Esophagus squamous epithelium (tissue), 5 donors: Measurements from ENCODE around the gene XRCC6. TPM values are rescaled to one million over a fixed set of nuclear protein-coding genes. Genes with fewer than 3 reads are reported as not detected.
"Not testable (repeated sequence)": the region's sequence is repeated elsewhere in the genome, so short reads cannot be mapped to it uniquely, and the experiment has no call there.

Experiments
- DNase-seq: peaks from one replicate; lab custom pipeline; 2025; lab: John Stamatoyannopoulos, UW
- H3K27ac ChIP-seq, 4 donors: fragments of 200-600 bp; sonication (generic); one replicate each; pipeline ENCODE4 v1.5.1; 2016 to 2019; ENCODE audit warnings: mild to moderate bottlenecking in 1 of 4
- H3K27me3 ChIP-seq, 4 donors: fragments of 200-600 bp; sonication (generic); 1 replicate in 3 of 4; 2 replicates in 1 of 4; pipeline versions ENCODE4 v1.5.1 to v1.6.0; 2017 to 2021; ENCODE audit warnings: antibody characterized with exemption in 1 of 4
- H3K36me3 ChIP-seq, 3 donors: fragments of 200-600 bp; sonication (generic); one replicate each; pipeline ENCODE4 v1.5.1; 2016 to 2019
- H3K4me1 ChIP-seq, 3 donors: fragments of 200-600 bp; sonication (generic); one replicate each; pipeline ENCODE4 v1.5.1; 2017 to 2019
- H3K4me3 ChIP-seq, 4 donors: fragments of 200-600 bp; sonication (generic); 1 replicate in 3 of 4; 2 replicates in 1 of 4; pipeline ENCODE4 v1.5.1; 2016 to 2019; ENCODE audit warnings: mild to moderate bottlenecking in 2 of 4, moderate library complexity in 1 of 4
- H3K9me3 ChIP-seq, 3 donors: fragments of 200-600 bp; sonication (generic); one replicate each; pipeline ENCODE4 v1.5.1; 2016 to 2019
- POLR2A ChIP-seq, 4 donors: fragments of 450-650 bp; IDR thresholded peaks; one replicate each; pipeline ENCODE4 v1.6.1; 2017; ENCODE audit warnings: antibody characterized with exemption in 4 of 4, mild to moderate bottlenecking in 4 of 4, moderate library complexity in 3 of 4
- WGBS, 2 donors: methylation state at CpG; one replicate each; pipeline ENCODE4 v1.1.5; 2018; 5-methylcytosine and 5-hydroxymethylcytosine counted together
- intact Hi-C: fragments of 100-400 bp; cut with DNase I; formaldehyde crosslinking; loops from one replicate; pipeline ENCODE4 v1.15.0; 2022
- total RNA-seq, 4 donors: library from RNA; depleted of rRNA; stranded (reverse); fragments of >200 nt; gene quantifications; one replicate each; pipeline ENCODE4 v1.1.0, GENCODE V29; 2016
- TF ChIP-seq, protein P1 (sequence below), 6 experiments: fragments of 450-650 bp in 4 of 6; fragments of 200-600 bp in 2 of 6; sonication (generic) in 2 of 6; IDR thresholded peaks; one replicate each; pipeline ENCODE4 v1.5.1; 2016 to 2019; ENCODE audit warnings: antibody characterized with exemption in 6 of 6, mild to moderate bottlenecking in 4 of 6, moderate library complexity in 4 of 6
- donor health status: DM: yes; HTN: yes; CAD: no.

The XRCC6 gene
- total RNA-seq, 4 donors from 2014 or later, result 161 to 295 (median 222) TPM

GRCh38 chr22:41683616-41684015 lies 62.5 kb downstream of the XRCC6 start:
- TF ChIP-seq, protein P1, sequence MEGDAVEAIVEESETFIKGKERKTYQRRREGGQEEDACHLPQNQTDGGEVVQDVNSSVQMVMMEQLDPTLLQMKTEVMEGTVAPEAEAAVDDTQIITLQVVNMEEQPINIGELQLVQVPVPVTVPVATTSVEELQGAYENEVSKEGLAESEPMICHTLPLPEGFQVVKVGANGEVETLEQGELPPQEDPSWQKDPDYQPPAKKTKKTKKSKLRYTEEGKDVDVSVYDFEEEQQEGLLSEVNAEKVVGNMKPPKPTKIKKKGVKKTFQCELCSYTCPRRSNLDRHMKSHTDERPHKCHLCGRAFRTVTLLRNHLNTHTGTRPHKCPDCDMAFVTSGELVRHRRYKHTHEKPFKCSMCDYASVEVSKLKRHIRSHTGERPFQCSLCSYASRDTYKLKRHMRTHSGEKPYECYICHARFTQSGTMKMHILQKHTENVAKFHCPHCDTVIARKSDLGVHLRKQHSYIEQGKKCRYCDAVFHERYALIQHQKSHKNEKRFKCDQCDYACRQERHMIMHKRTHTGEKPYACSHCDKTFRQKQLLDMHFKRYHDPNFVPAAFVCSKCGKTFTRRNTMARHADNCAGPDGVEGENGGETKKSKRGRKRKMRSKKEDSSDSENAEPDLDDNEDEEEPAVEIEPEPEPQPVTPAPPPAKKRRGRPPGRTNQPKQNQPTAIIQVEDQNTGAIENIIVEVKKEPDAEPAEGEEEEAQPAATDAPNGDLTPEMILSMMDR (IDR thresholded peaks at IDR 0.05), result no peak
- TF ChIP-seq POLR2A (IDR thresholded peaks at IDR 0.05), result no peak
- no peak for DNase-seq
- Histone ChIP-seq H3K27me3 (no peaks in the 10 kb centered on the region), H3K9me3 (no peaks in the 10 kb centered on the region), H3K4me1 (peaks cover 0 to 41% (median 14%) of the 10 kb centered on the region in 3 donors), H3K27ac (no peak overlapping the region), H3K36me3 (peaks cover 0 to 29% (median 7%) of the 10 kb centered on the region in 3 donors), H3K4me3 (no peak overlapping the region)
- intact Hi-C loops, result no loop called here
- 63 to 72% methylated on average over 3 of the region's 3 CpGs for WGBS, 2 donors

GRCh38 chr22:41684194-41684593 lies 63.1 kb downstream of the XRCC6 start:
- H3K4me1 ChIP-seq, result peaks cover 0 to 44% (median 17%) of the 10 kb centered on the region in 3 donors
- H3K9me3 ChIP-seq, result no peaks in the 10 kb centered on the region
- WGBS, 2 donors, result 63 to 84% methylated on average over 4 of the region's 4 CpGs
- TF ChIP-seq POLR2A (IDR thresholded peaks at IDR 0.05), result no peak
- TF ChIP-seq, protein P1 (IDR thresholded peaks at IDR 0.05), result no peak
- H3K27me3 ChIP-seq, result no peaks in the 10 kb centered on the region
- peaks cover 0 to 23% (median 7%) of the 10 kb centered on the region in 3 donors for H3K36me3 ChIP-seq
- no peak overlapping the region for H3K4me3 ChIP-seq
- intact Hi-C loops, result no loop called here
- DNase-seq, result no peak
- no peak overlapping the region for H3K27ac ChIP-seq

DNA sequence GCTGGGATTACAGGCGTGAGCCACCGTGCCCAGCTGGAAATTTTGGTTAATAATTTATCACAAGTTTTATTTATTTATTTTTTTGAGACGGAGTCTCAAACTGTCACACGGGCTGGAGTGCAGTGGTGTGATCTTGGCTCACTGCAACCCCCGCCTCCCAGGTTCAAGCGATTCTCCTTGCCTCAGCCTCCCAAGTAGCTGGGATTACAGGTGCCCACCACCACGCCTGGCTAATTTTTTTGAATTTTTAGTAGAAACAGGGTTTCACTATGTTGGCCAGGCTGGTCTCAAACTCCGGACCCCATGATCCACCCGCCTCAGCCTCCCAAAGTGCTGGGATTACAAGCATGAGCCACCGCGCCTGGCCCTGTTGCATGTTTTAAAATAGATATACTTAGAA lies 65.8 kb downstream of the XRCC6 start:
- 90 to 94% methylated on average over 11 of the region's 11 CpGs for WGBS, 2 donors
- intact Hi-C loops, H3K27me3 ChIP-seq, H3K4me3 ChIP-seq, H3K36me3 ChIP-seq, H3K9me3 ChIP-seq, DNase-seq: not testable (repeated sequence)
- H3K4me1 ChIP-seq, result peaks cover 0 to 40% (median 18%) of the 10 kb centered on the region in 3 donors
- peak overlapping the region in 1 of 4 donors; percentile 92 for H3K27ac ChIP-seq

GRCh38 chr22:41687901-41688364 lies 66.8 kb downstream of the XRCC6 start:
- no peak for TF ChIP-seq POLR2A (IDR thresholded peaks at IDR 0.05)
- TF ChIP-seq, protein P1 (IDR thresholded peaks at IDR 0.05), result no peak
- H3K4me1 ChIP-seq, result peaks cover 0 to 37% (median 18%) of the 10 kb centered on the region in 3 donors
- H3K9me3 ChIP-seq, result no peaks in the 10 kb centered on the region
- peak overlapping the region; percentile 72 to 92 (median 74) for H3K4me3 ChIP-seq
- DNase-seq, result no peak
- H3K36me3 ChIP-seq, result peaks cover 0 to 1% (median 0%) of the 10 kb centered on the region in 3 donors
- peak overlapping the region; percentile 92 to 99 (median 96) for H3K27ac ChIP-seq
- H3K27me3 ChIP-seq, result no peaks in the 10 kb centered on the region
- intact Hi-C loops, result no loop called here
- WGBS, 2 donors, result 0% methylated on average over 10 to 17 of the region's 20 CpGs

GRCh38 chr22:41688365-41689211 lies 67.5 kb downstream of the XRCC6 start, which contains the start of gene SNU13:
Gene SNU13, minus strand, starts transcription at chr22:41688867. Its CDS starts 71 bp downstream, at chr22:41688796.
- TF ChIP-seq, protein P1 (IDR thresholded peaks at IDR 0.05), result peak in 2 of 6 experiments; percentile 6 to 28
- TF ChIP-seq POLR2A (IDR thresholded peaks at IDR 0.05), result peak in 3 of 4 donors; percentile 74 to 89 (median 85)
- 0 to 1% methylated on average over 19 to 29 of the region's 62 CpGs for WGBS, 2 donors

More at GRCh38 chr22:41688365-41689211, 67.5 kb downstream of the XRCC6 start, which contains the start of gene SNU13:
- intact Hi-C loops, result no loop called here
- DNase-seq, result peak; percentile 70
- peak within 1 kb of the TSS; percentile 92 to 99 (median 96) for H3K27ac ChIP-seq
- peak within 1 kb of the TSS; percentile 72 to 92 (median 74) for H3K4me3 ChIP-seq
- peaks cover 0 to 33% (median 18%) of the 10 kb centered on the region in 3 donors for H3K4me1 ChIP-seq
- peaks cover 0 to 8% (median 0%) of the 10 kb centered on the region in 3 donors for H3K36me3 ChIP-seq
- no peaks in the 10 kb centered on the region for H3K9me3 ChIP-seq
- H3K27me3 ChIP-seq, result no peaks in the 10 kb centered on the region
